ENCODE data around the gene MELTF. TPM values are rescaled to one million over a fixed set of nuclear protein-coding genes. Genes with fewer than 3 reads are reported as not detected.

The MELTF gene
- total and polyA plus RNA-seq, 9 of the 15 experiments (the other 6 are each of a cell fraction or from before 2014, with no cell fraction given), result 0.35 to 10.5 (median 4.5) TPM

GRCh38 chr3:197026481-197026866 is 3.1 kb downstream of the MELTF start:
- H3K9ac ChIP-seq (ENCODE audit: insufficient read depth in 1 of 2, low read depth in 2 of 2, low read length in 2 of 2), result peak overlapping the region in 1 of 2 experiments; percentile 17; a peak in 1 of 4 replicates
- H3K4me2 ChIP-seq (ENCODE audit: insufficient read depth, low read length), result no peak overlapping the region
- FAIRE-seq (no peak), DNase-seq (ENCODE audit: extremely low read depth in 1 of 4, low spot score in 3 of 4) (peak in 1 of 4 experiments; percentile 7), ATAC-seq (no peak)
- H3K9me3 ChIP-seq (replicated peaks; ENCODE audit: control insufficient read depth, insufficient read depth, low read depth, low read length), result no peaks in the 10 kb centered on the region
- H3K4me3 ChIP-seq, result no peak overlapping the region
- H3K79me2 ChIP-seq (ENCODE audit: control insufficient read depth, insufficient read depth, low read length), result peaks cover 4% of the 10 kb centered on the region; the same call in 2 of the 3 replicates
- H3K4me1 ChIP-seq (replicated peaks in 1 of 2; ENCODE audit: control insufficient read depth in 2 of 2, insufficient read depth in 2 of 2, low read length in 2 of 2), result peaks cover 29 to 78% of the 10 kb centered on the region in 2 experiments
- H3K27me3 ChIP-seq (ENCODE audit: control insufficient read depth in 2 of 2, insufficient read depth in 2 of 2, low read length in 2 of 2), result no peaks in the 10 kb centered on the region
- no TSS peak for BruUV-seq (replicated peaks)
- intact Hi-C loops (cut with micrococcal nuclease), result no loop called here
- 67% methylated on average over 4 of the region's 9 CpGs for WGBS (ENCODE audit: insufficient coverage, low coverage, missing lambda C conversion rate)
- H3K36me3 ChIP-seq (ENCODE audit: control insufficient read depth, insufficient read depth, low read length), result peaks cover 5% of the 10 kb centered on the region; the same call in 1 of the 3 replicates
- H2AFZ ChIP-seq (ENCODE audit: low read depth, low read length), result no peak overlapping the region
- in situ Hi-C loops (cut with MboI), result no loop called here
- H3K9me1 ChIP-seq (ENCODE audit: control insufficient read depth, insufficient read depth, low read length), result peaks cover 3% of the 10 kb centered on the region
- CTCF ChIA-PET (ENCODE audit: low intra/inter-chr PET ratio), result no interaction called here
- no peak overlapping the region for H3K27ac ChIP-seq (ENCODE audit: extremely low read depth, low read depth, low read length)
- POLR2A ChIA-PET, result interaction anchor here (1.7 kb wide), 1 partner anchor 12 kb away, joined by 3 read pairs; no protein-coding TSS in a partner anchor
- H4K20me1 ChIP-seq (replicated peaks; ENCODE audit: control insufficient read depth, insufficient read depth, low read length), result peaks cover 6% of the 10 kb centered on the region; the same call in 1 of the 2 replicates
- TF ChIP-seq, protein P1, sequence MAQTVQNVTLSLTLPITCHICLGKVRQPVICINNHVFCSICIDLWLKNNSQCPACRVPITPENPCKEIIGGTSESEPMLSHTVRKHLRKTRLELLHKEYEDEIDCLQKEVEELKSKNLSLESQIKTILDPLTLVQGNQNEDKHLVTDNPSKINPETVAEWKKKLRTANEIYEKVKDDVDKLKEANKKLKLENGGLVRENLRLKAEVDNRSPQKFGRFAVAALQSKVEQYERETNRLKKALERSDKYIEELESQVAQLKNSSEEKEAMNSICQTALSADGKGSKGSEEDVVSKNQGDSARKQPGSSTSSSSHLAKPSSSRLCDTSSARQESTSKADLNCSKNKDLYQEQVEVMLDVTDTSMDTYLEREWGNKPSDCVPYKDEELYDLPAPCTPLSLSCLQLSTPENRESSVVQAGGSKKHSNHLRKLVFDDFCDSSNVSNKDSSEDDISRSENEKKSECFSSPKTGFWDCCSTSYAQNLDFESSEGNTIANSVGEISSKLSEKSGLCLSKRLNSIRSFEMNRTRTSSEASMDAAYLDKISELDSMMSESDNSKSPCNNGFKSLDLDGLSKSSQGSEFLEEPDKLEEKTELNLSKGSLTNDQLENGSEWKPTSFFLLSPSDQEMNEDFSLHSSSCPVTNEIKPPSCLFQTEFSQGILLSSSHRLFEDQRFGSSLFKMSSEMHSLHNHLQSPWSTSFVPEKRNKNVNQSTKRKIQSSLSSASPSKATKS (CRISPR knock-in tag; IDR thresholded peaks at IDR 0.05), result no peak
- TF ChIP-seq, protein P2, sequence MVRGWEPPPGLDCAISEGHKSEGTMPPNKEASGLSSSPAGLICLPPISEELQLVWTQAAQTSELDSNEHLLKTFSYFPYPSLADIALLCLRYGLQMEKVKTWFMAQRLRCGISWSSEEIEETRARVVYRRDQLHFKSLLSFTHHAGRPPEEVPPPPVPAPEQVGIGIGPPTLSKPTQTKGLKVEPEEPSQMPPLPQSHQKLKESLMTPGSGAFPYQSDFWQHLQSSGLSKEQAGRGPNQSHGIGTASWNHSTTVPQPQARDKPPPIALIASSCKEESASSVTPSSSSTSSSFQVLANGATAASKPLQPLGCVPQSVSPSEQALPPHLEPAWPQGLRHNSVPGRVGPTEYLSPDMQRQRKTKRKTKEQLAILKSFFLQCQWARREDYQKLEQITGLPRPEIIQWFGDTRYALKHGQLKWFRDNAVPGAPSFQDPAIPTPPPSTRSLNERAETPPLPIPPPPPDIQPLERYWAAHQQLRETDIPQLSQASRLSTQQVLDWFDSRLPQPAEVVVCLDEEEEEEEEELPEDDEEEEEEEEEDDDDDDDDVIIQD (CRISPR knock-in tag; IDR thresholded peaks at IDR 0.05), result no peak
- TF ChIP-seq PTTG1 (tag; IDR thresholded peaks at IDR 0.05; ENCODE audit: low read depth), result no peak
- no peak for TF ChIP-seq ZNF134 (CRISPR knock-in tag; conservative IDR thresholded peaks at IDR 0.05)
- TF ChIP-seq DEAF1 (CRISPR knock-in tag; IDR thresholded peaks at IDR 0.05), result no peak
- TF ChIP-seq, protein P3, sequence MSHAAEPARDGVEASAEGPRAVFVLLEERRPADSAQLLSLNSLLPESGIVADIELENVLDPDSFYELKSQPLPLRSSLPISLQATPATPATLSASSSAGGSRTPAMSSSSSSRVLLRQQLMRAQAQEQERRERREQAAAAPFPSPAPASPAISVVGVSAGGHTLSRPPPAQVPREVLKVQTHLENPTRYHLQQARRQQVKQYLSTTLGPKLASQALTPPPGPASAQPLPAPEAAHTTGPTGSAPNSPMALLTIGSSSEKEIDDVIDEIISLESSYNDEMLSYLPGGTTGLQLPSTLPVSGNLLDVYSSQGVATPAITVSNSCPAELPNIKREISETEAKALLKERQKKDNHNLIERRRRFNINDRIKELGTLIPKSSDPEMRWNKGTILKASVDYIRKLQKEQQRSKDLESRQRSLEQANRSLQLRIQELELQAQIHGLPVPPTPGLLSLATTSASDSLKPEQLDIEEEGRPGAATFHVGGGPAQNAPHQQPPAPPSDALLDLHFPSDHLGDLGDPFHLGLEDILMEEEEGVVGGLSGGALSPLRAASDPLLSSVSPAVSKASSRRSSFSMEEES (CRISPR knock-in tag; IDR thresholded peaks at IDR 0.05), result no peak
- TF ChIP-seq HMG20A (CRISPR knock-in tag; conservative IDR thresholded peaks at IDR 0.05), result no peak
- TF ChIP-seq, protein P4, sequence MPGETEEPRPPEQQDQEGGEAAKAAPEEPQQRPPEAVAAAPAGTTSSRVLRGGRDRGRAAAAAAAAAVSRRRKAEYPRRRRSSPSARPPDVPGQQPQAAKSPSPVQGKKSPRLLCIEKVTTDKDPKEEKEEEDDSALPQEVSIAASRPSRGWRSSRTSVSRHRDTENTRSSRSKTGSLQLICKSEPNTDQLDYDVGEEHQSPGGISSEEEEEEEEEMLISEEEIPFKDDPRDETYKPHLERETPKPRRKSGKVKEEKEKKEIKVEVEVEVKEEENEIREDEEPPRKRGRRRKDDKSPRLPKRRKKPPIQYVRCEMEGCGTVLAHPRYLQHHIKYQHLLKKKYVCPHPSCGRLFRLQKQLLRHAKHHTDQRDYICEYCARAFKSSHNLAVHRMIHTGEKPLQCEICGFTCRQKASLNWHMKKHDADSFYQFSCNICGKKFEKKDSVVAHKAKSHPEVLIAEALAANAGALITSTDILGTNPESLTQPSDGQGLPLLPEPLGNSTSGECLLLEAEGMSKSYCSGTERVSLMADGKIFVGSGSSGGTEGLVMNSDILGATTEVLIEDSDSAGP (CRISPR knock-in tag; IDR thresholded peaks at IDR 0.05), result no peak
- no peak for TF ChIP-seq SIN3B (IDR thresholded peaks at IDR 0.05; ENCODE audit: low read depth)
- no peak for TF ChIP-seq SETDB1 (IDR thresholded peaks at IDR 0.05; ENCODE audit: low read length)
- TF ChIP-seq BDP1 (IDR thresholded peaks at IDR 0.05; ENCODE audit: insufficient read depth, insufficient read length), result no peak
- no peak for TF ChIP-seq POLR2G (IDR thresholded peaks at IDR 0.05; ENCODE audit: low read depth, low read length)
- no peak for TF ChIP-seq RBM15 (IDR thresholded peaks at IDR 0.05; ENCODE audit: insufficient read depth, low read length)
- TF ChIP-seq POU5F1 (IDR thresholded peaks at IDR 0.05; ENCODE audit: borderline replicate concordance, low read depth, low read length, partially characterized antibody), result no peak

Measured in K562 (cell line).